NCI-H1417 treated with DMSO at 0.1 percent for 48 hours (cell line): ENCODE results near the gene MAP2K1.
"Not testable (repeated sequence)": the region's sequence is repeated elsewhere in the genome, so short reads cannot be mapped to it uniquely, and the experiment has no call there.

Experiments used
- DNase-seq: peaks from one replicate; lab custom pipeline; 2025; lab: John Stamatoyannopoulos, UW

Gene MAP2K1

DNA sequence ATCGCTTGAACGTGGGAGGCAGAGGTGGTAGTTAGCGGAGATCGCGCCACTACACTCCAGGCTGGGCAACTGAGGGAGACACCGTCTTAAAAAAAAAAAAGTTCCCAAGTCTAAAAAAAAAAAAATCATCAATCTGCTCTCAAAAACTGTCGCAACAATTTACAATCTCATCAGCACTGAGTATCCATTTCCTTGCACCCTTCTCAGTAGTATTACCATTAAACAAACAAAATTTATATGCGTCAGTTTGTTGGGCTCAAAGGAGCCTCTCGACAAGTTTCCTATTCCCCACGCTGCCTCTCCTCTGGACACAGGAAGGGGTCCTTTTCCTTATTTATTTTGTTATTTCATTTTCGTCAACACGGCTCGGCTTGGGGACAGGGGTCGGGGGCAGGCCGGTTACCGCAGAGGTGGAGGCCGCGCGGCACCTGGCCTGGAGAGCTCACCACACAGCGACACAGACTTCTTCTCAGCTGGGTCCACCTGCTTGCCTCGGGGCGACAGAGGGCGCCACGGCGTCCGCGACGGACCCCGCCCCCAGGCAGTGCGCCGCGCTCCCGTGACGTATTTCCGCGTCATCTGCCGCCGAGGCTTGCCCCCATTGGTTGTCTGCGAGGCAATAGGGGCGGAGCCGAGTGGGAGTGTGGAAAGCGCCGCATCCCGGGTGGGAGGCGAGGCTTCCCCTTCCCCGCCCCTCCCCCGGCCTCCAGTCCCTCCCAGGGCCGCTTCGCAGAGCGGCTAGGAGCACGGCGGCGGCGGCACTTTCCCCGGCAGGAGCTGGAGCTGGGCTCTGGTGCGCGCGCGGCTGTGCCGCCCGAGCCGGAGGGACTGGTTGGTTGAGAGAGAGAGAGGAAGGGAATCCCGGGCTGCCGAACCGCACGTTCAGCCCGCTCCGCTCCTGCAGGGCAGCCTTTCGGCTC lies at the start of gene MAP2K1:
Gene MAP2K1, plus strand, starts transcription at position 709 of the 920 bp plus-strand sequence. CDS start 436 bp downstream, outside the sequence.
- DNase-seq = peak; percentile 95

DNA sequence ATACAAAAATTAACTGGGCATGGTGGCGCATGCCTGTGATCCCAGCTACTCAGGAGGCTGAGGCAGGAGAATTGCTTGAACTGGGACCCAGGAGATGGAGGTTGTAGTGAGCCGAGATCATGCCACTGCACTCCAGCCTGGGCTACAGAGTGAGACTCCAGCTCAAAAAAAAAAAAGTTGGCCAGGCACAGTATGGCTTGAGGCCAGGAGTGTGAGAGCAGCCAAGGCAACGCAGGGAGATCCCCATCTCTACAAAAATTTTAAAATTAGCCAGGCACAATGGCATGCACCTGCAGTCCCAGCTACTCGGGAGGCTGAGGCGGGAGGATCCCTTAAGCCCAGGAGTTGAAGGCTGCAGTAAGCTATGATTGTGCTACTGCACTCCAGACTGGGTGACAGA lies 38.2 kb upstream of the MAP2K1 start:
- DNase-seq = not testable (repeated sequence)

DNA sequence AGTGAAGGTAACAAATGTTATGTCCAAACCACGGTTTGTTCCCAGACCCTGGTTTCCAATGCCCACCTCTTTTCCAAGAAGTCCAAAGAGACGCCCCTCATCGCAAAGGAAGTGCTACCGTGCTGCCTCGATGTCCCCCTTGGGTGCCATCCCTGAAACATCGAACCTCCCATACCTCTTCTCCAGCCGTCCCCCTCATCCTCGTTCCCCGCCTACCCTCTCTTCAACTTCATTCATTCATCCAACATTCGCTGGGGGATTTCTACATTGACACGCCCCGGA lies 30.7 kb upstream of the MAP2K1 start:
- DNase-seq = no peak

DNA sequence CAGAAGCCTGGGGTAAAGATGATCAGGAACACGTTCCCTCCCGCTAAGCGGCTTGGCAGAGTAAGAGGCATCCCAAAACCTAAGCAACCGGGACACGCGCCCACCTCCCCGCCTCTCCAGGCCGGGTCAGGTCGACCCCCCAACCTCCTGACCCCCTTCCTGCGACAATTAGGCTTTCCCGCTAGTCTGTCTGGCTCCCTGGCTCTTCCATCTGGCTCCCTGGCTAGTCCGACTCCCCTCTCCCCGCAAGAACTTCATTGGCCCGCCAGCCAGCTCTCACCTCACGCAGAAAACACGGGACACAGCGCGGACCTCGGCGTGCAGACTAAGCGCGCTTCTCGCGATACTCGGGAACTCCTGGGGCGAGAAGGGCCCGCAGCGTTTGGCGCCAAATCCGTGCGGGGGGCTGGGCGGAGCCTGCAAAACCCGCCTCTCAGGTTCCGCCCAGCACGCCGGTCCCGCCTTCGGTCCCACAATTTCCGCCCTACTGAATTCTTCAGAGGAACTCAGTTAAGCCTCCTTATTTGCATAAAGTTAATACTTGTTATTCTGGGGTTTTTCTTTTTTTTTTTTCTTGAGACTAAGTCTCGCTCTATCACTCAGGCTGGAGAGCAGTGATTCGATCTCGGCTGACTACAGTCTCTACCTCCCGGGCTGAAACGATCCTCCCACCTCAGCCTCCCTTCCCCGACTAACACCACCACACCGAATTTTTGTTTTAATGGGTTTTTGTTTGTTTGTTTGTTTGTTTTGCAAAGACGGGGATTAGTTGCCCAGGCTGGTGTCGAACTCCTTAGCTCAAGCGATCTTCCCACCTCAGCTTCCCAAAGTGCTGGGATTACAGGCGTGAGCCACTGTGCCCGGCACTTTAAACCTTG lies 30.1 kb upstream of the MAP2K1 start, which contains the start of gene TIPIN:
Gene TIPIN, minus strand, starts transcription at position 327 of the 878 bp plus-strand sequence. CDS start 3,738 bp downstream, outside the sequence.
- peak; percentile 88 for DNase-seq

DNA sequence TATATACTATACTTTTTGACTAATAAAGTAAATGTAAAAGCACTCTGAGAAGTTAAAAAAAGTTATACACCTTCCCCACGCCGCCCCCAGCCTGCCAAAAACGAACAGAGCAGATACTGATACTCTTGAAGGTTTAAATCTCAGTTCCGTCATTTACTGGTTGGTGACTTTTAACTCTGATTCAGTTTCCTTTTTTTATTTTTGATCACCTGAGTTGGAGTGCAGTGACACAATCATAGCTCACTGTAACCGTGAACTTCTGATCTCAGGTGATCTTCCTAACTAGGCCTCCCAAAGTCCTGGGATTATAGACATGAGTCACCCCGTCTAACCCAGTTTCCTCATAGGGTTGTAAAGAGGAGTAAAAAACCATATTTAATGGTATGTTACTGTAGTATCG lies 27.0 kb upstream of the MAP2K1 start:
- no peak for DNase-seq

DNA sequence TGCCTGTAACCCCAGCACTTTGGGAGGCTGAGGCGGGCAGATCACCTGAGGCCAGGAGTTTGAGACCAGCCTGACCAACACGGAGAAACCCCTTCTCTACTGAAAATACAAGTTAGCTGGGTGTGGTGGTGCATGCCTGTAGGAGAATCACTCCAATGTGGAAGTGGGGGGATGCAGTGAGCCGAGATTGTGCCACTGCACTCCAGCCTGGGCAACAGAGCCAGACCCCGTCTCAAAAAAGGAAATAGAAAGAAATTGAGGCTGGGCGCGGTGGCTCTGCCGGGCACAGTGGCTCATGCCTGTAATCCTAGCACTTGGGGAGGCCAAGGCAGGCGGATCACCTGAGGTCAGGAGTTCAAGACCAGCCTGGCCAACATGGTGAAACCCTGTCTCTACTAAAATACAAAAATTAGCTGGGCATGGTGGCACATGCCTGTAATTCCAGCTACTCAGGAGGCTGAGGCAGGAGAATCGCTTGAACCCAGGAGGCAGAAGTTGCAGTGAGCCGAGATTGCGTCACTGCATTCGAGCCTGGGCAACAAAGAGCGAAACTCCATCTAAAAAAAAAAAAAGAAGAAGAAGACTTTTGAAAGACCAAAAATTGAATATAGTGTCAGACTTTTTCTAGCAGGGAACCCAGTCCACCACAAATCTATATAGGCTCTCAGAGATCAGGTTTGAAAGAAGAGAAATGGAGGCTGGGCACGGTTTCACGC lies 24.8 kb upstream of the MAP2K1 start:
- DNase-seq = not testable (repeated sequence)

DNA sequence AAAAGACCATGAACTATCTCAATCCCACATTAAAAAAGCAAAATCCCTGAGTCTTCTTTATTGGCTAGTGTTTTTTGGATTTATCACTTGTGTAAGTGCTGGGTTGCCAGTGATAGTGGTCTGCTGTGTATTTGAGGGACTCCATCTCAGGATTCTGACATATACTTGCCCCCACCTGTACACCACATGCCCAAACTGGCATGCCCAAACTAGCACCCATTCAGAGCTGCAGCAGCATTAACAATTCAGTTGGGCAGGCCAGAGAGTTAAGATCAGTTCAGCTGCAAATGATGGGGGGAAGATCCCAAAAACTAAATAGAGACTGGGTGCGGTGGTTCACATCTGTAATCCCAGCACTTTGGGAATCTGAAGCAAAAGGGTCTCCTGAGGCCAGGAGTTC lies 23.9 kb upstream of the MAP2K1 start:
- DNase-seq = no peak

DNA sequence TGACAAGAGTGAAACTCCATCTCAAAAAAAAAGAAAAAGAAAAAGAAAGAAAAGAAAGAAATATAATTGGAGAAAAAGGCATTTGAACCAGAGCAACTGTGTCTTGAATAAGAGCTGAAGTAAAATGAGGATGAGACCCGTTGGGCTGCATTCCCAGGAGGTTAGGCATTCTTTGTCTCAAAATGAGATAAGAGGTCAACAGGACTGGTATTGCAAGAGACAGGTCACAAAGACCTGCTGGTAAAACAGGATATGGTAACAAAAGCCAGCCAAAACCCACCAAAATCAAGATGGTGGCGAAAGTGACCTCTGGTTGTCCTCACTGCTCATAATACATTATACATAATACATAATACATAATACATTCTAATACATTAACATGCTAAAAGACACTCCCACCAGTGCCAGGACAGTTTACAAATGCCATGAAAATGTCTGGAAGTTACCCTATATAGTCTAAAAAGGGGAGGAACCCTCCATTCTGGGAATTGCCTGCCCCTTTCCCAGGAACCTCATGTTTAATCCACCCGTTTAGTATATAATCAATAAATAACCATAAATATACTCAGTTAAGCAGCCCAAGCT lies 21.7 kb upstream of the MAP2K1 start:
- no peak for DNase-seq

DNA sequence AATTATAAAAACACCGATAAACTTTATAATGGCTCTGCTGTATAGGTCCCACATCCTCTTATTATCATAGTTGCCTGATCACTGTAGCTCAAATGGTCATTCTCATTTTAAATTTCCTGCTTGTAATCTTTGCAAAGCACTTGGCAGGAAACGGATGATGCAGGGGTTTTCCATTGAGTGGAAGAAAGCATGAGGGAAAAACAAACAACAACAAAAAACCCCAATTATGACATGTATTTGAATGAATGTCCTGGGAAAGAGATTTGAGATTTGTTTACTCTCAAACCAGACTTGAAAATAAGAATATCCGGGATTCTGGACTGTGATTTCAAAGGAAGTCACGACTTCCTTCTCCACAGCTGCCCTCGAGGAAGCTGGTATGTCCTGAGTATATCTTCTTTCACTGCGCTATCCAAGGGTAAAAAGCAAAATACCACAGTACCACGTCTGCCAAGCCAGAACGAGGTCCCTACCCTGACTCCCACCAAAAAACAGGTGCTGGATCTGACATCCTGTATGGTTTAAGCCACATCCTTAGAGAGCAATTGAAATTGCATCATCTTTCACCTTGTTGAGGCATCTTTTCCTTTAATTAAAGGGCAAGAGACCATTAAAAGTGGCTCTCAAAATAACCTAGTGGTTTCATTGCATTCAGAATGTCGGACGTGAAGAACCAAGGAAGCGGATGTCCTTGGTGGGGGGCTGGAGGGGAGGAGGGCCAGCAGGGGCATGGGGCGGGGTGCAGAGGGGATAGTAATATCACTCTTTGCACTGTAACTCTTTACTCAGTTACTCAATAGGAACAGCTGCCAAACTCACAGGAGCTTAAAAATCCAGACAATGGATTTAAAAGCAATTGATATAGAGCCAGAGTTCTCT lies 16.7 kb upstream of the MAP2K1 start:
- no peak for DNase-seq

DNA sequence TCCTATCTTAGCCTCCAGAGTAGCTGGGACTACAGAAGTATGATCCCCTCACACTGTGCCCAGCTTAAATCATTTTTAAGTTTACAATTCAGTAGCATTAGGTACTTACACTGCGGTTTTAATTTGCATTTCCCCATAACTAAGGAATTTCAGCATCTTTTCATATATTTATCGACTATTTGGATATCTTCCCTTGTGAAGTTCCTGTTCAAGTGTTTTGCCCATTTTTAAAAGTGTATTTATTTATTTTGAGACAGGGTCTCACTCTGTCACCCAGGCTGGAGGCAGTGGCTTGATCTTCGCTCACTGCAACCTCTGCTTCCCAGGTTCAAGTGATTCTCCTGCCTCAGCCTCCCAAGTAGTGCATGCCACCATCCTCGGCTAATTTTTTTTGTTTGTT lies 12.5 kb upstream of the MAP2K1 start:
- no peak for DNase-seq

DNA sequence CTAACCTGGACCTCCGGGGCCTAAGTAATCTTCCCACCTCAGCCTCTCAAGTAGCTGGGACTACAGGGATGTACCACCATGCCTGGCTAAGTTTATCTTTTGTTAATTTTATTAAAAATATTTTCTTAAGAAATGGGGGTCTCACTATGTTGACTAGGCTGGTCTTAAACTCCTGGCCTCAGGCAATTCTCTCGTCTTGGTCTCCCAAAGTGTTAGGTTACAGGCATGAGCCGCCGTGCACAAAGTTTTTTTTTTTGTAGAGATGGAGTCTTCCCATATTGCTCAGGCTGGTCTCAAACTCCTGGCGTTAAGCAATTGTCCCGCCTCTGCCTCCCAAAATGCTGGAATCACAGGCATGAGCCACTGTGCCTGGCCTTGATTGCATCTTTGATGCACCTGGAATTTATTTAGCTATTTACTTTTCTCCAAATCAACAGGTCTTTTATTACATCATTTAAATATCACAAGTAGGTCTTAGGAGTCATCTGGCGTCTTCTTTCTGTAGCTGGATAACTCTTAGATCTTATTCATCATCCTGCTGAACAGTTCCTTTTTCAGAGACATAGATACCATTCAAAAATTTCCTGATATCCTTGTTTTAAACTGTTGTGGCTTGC lies 7.8 kb upstream of the MAP2K1 start:
- DNase-seq = no peak

DNA sequence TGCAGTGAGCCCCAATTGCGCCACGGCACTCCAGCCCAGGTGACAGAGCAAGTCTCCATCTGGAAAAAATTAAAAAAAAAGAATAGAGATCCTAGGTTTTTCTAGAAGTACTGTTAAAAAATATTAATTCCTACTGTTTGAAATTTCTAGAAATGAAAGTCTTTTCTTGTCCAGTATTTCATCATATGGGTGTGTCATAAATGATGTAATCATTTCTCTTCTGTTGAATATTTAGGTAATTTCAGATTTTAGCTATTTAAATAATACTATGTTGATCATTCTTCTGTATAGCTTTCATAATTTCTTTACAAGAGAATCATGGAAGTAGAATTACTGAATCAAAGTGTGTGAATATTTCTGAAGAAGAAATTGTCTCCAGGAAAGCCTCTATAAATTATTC lies 5.3 kb upstream of the MAP2K1 start:
- DNase-seq = not testable (repeated sequence)

DNA sequence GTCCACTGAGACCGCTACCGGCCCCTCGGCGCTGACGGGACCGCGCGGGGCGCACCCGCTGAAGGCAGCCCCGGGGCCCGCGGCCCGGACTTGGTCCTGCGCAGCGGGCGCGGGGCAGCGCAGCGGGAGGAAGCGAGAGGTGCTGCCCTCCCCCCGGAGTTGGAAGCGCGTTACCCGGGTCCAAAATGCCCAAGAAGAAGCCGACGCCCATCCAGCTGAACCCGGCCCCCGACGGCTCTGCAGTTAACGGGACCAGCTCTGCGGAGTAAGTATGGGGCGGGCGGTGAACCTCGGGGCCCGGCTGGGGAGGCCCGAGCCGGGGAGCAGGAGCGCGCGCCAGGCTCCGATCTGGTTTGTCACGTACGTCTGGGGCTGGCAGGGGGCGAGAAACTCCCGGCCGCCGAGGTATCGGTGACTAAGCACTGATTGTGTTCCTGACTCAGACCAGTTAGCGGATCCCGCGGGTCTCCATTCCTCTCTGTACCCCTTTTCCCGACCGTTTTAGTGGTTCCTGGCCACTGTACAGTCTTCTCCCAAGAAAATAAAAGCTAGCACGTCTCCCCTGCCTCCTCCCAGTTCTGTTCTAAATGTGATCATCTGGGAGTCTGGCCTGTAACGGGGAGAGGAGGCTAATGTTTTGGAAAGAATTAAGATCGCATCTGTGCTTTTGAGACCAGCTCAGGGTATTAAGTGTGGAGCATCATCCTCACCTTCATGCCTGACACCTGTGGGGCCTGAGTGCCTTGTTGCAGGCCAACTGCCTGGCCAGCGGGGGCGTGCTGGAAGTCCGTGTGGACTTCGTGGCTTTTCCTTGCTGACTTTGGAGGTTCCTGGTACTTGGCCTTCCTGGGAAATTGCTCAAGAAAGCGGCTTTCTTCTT lies 691 bp downstream of the MAP2K1 start:
- no peak for DNase-seq

DNA sequence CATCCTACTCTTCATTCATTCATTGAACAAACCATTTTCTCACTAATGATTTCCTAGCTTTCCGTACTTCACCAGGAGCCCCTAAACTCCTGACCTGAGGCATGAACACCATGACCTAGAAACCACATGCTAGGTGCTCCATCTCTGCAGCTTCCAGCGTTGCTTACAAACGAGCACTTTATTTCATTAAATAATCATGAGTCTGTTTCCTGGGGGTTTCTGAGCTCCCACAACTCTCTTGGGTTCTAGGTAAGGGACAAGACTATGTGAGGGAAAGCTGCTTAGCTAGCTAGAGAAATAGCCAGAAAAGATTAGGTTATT lies 1.3 kb downstream of the MAP2K1 start:
- no peak for DNase-seq

DNA sequence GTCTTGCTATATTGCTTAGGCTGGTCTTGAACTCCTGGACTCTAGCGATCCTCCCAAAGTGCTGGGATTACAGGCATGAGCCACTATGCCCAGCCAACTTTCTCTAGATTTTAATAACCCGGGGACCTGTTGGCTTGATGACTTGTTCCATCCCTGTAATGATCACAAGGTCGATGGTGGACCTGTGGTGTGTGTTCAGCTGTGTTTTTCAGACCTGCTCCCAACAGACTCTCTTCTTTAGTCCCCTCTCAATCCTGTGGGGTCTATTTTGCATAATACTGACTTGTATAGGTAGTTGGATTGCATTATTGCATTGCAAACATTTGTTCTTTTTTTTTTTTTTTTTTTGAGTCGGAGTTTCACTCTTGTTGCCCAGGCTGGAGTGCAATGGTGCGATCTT lies 1.9 kb downstream of the MAP2K1 start:
- DNase-seq = no peak

DNA sequence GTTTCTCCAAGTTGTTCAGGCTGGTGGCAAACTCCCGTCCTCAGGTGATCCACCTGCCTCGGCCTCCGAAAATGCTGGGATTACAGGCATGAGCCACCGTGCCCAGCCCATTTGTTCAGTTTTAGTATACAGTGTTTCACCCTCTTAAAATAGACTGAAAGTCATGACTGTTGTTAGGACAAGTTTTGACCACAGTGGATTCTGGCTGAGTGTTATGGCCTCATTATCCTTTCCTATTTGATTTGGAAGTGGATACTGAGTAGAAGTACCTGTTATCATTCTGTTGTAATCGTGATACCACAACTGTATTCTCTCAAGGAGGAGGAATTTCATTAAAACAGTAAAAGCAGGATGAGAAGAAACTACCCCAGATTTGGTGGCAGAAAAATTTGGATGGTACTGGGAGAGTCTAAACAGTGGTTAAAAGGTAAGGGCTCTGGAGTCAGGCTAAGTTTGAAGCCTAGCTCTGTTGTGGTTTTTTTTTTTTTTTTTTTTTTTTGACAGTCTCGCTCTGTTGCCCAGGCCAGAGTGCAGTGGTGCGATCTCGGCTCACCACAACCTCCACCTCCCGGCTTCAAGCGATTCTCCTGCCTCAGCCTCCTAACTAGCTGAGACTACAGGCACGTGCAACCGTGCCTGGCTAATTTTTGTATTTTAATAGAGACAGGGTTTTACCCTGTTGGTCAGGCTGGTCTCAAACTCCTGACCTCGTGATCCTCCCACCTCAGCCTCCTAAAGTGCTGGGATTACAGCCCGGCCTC lies 2.6 kb downstream of the MAP2K1 start:
- DNase-seq = no peak

DNA sequence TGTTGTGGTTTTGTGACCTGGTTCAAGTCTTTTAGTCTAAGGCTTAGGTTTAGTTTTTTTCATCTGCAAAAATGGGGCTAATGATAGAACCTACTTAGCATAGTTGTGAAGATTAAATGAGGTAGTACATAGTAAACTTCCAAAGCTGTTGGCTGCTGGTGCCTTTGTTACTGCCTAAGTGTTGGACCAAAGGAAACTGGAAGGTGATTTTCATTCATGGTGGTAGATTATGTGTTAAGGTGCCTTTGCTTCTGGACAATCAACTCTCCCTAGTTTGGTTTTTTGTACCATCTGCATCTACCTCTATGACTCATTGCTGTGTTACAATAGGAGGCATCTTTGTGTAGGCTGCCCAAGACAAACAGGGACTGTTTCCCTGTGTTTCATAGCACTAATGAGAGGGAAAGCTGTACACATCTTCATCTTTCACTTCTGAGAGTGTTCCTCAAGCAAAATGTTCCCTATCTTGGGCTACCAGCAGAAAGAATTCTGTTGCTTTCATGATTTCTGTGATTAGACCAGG lies 3.2 kb downstream of the MAP2K1 start:
- no peak for DNase-seq

DNA sequence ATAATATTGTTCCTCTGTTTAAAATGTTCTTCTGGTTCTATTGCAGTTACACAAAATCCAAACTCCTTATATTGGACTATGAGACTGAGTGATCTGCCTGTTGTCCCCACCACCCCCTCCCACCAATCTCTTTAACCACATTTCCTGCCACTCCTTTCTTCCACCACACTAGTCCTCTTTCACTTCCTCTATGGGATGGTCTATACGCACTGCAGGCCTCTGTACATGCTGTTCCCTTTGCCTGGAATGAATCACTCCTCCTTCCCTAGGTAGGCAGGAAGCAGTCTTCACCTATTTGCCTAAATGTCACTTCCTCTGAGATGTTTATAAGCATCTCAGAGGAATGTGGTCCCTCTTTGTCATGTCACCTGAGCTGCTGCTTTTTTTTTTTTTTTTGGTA lies 4.0 kb downstream of the MAP2K1 start:
- DNase-seq = no peak

DNA sequence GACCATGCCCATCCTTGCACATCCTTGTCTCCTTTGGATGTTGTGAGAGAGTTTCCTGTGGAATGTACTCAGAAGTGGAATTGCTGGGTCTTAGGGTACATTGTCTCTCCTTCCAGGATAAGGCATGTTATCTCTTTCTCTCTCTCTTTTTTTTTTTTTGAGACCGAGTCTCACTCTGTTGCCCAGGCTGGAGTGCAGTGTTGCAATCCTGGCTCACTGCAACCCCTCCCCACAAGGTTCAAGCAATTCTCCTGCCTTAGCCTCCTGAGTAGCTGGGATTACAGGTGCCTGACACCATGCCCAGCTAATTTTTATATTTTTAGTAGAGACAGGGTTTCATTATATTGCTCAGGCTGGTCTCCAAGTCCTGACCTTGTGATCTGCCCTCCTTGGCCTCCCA lies 6.3 kb downstream of the MAP2K1 start:
- DNase-seq = not testable (repeated sequence)
